ENCODE measurements around the gene UBE2N. TPM values are rescaled to one million over a fixed set of nuclear protein-coding genes. Genes with fewer than 3 reads are reported as not detected.

UBE2N gene
- total RNA-seq, 1 experiment from 2014 or later, result 82.1 TPM

GRCh38 chr12:93449277-93449676, 7.5 kb upstream of the UBE2N start:
- no peak overlapping the region for H3K4me2 ChIP-seq
- CTCF ChIA-PET, result no interaction called here
- no peak overlapping the region for H3K4me3 ChIP-seq
- no peaks in the 10 kb centered on the region for H3K4me1 ChIP-seq (replicated peaks; ENCODE audit: insufficient read depth)
- H3K27me3 ChIP-seq (ENCODE audit: insufficient read depth, low read depth), result no peaks in the 10 kb centered on the region
- peaks cover 6% of the 10 kb centered on the region; the same call in 1 of the 2 replicates for H3F3A ChIP-seq (ENCODE audit: insufficient read depth, low read depth)
- POLR2A ChIA-PET (ENCODE audit: unreplicated experiment), result no interaction called here
- H4K20me1 ChIP-seq (ENCODE audit: insufficient read depth), result no peaks in the 10 kb centered on the region
- H3K36me3 ChIP-seq (ENCODE audit: low read depth), result no peaks in the 10 kb centered on the region
- H3K9me2 ChIP-seq (ENCODE audit: insufficient read depth), result no peaks in the 10 kb centered on the region
- BruUV-seq (replicated peaks), result no TSS peak
- no peak for TF ChIP-seq CTCF (conservative IDR thresholded peaks at IDR 0.05)
- no peak for TF ChIP-seq EZH2 (IDR thresholded peaks at IDR 0.05; ENCODE audit: low read depth)
- intact Hi-C loops (cut with micrococcal nuclease; ENCODE audit: unreplicated experiment), result no loop called here
- no peaks in the 10 kb centered on the region for H3K9me3 ChIP-seq (ENCODE audit: insufficient read depth, low read depth)
- no peak for DNase-seq
- no peak overlapping the region for H2AFZ ChIP-seq
- no peaks in the 10 kb centered on the region for H3K79me2 ChIP-seq (ENCODE audit: low read depth)
- H3K27ac ChIP-seq, result no peak overlapping the region

- Histone ChIP-seq H4K20me1 (ENCODE audit: insufficient read depth) (no peaks in the 10 kb centered on the region), H3K27ac (no peak overlapping the region), H3K79me2 (ENCODE audit: low read depth) (no peaks in the 10 kb centered on the region), H3K4me2 (no peak overlapping the region), H3K36me3 (ENCODE audit: low read depth) (no peaks in the 10 kb centered on the region), H3K27me3 (ENCODE audit: insufficient read depth, low read depth) (no peaks in the 10 kb centered on the region), H3K4me1 (replicated peaks; ENCODE audit: insufficient read depth) (no peaks in the 10 kb centered on the region), H2AFZ (no peak overlapping the region), H3K4me3 (no peak overlapping the region), H3K9me3 (ENCODE audit: insufficient read depth, low read depth) (no peaks in the 10 kb centered on the region), H3K9me2 (ENCODE audit: insufficient read depth) (no peaks in the 10 kb centered on the region), H3F3A (ENCODE audit: insufficient read depth, low read depth) (peaks cover 6% of the 10 kb centered on the region; the same call in 1 of the 2 replicates)
- ChIA-PET CTCF (interaction anchor here (0.6 kb wide), 1 partner anchor 78 kb away, joined by 3 read pairs; no protein-coding TSS in a partner anchor), POLR2A (ENCODE audit: unreplicated experiment) (no interaction called here)
- TF ChIP-seq EZH2 (IDR thresholded peaks at IDR 0.05; ENCODE audit: low read depth) (no peak), CTCF (conservative IDR thresholded peaks at IDR 0.05) (no peak)
- no peak for DNase-seq
- intact Hi-C loops (cut with micrococcal nuclease; ENCODE audit: unreplicated experiment), result no loop called here
- no TSS peak for BruUV-seq (replicated peaks)
Observed at GRCh38 chr12:93448796-93449195, 7.0 kb upstream of the UBE2N start.

- H3K27ac ChIP-seq, result no peak overlapping the region
- no peak for TF ChIP-seq CTCF (conservative IDR thresholded peaks at IDR 0.05)
- TF ChIP-seq EZH2 (IDR thresholded peaks at IDR 0.05; ENCODE audit: low read depth), result no peak
- no peak overlapping the region for H2AFZ ChIP-seq
- H3K4me3 ChIP-seq, result no peak overlapping the region
- intact Hi-C loops (cut with micrococcal nuclease; ENCODE audit: unreplicated experiment), result no loop called here
- BruUV-seq (replicated peaks), result no TSS peak
- no peaks in the 10 kb centered on the region for H3K9me3 ChIP-seq (ENCODE audit: insufficient read depth, low read depth)
- H3K36me3 ChIP-seq (ENCODE audit: low read depth), result no peaks in the 10 kb centered on the region
- H3K4me1 ChIP-seq (replicated peaks; ENCODE audit: insufficient read depth), result peaks cover 8% of the 10 kb centered on the region
- H3K79me2 ChIP-seq (ENCODE audit: low read depth), result no peaks in the 10 kb centered on the region
- no peaks in the 10 kb centered on the region for H3K27me3 ChIP-seq (ENCODE audit: insufficient read depth, low read depth)
- no peaks in the 10 kb centered on the region for H4K20me1 ChIP-seq (ENCODE audit: insufficient read depth)
- H3F3A ChIP-seq (ENCODE audit: insufficient read depth, low read depth), result peaks cover 14% of the 10 kb centered on the region; the same call in 1 of the 2 replicates
- H3K9me2 ChIP-seq (ENCODE audit: insufficient read depth), result no peaks in the 10 kb centered on the region
- POLR2A ChIA-PET (ENCODE audit: unreplicated experiment), result no interaction called here
- no peak for DNase-seq
- CTCF ChIA-PET, result no interaction called here
- H3K4me2 ChIP-seq, result no peak overlapping the region
Observed at GRCh38 chr12:93447555-93448290, 6.0 kb upstream of the UBE2N start.

Measured in PC-9 (cell line).